NCI-H2081 (cell line): Measurements from ENCODE around the gene MTERF4.
"Not testable (repeated sequence)": the region's sequence is repeated elsewhere in the genome, so short reads cannot be mapped to it uniquely, and the experiment has no call there.

Experiments
- DNase-seq, 2 experiments: peaks; one replicate each; lab custom pipeline; 2025; lab: John Stamatoyannopoulos, UW

Gene MTERF4

GRCh38 chr2:241110607-241111439 lies 8.7 kb upstream of the MTERF4 start:
- DNase-seq, result no peak

- no peak for DNase-seq
These were observed 8.1 kb upstream of the MTERF4 start for GRCh38 chr2:241110089-241110606.

- DNase-seq, result no peak
These were observed 7.4 kb upstream of the MTERF4 start for GRCh38 chr2:241109210-241110088.

GRCh38 chr2:241108271-241109209 lies 6.5 kb upstream of the MTERF4 start:
- DNase-seq, result no peak

- DNase-seq, result no peak
These were observed 5.1 kb upstream of the MTERF4 start for GRCh38 chr2:241107031-241107783.

GRCh38 chr2:241105641-241106040 lies 3.6 kb upstream of the MTERF4 start:
- no peak for DNase-seq

GRCh38 chr2:241104611-241105010 lies 2.5 kb upstream of the MTERF4 start:
- DNase-seq, result not testable (repeated sequence)

GRCh38 chr2:241103176-241103595 lies 1.1 kb upstream of the MTERF4 start:
- DNase-seq, result no peak

- DNase-seq, result no peak
These were observed 2.8 kb downstream of the MTERF4 start for GRCh38 chr2:241099246-241099645.

- DNase-seq, result no peak
These were observed 5.1 kb downstream of the MTERF4 start for GRCh38 chr2:241096979-241097378.

GRCh38 chr2:241095594-241096290 lies 6.3 kb downstream of the MTERF4 start:
- DNase-seq, result no peak

- DNase-seq, result no peak
These were observed 7.1 kb downstream of the MTERF4 start for GRCh38 chr2:241094924-241095420.

GRCh38 chr2:241094172-241094571 lies 7.9 kb downstream of the MTERF4 start:
- no peak for DNase-seq

- peak in 1 of 2 experiments; percentile 4 for DNase-seq
These were observed 8.8 kb downstream of the MTERF4 start for GRCh38 chr2:241093133-241093781.

GRCh38 chr2:241092677-241093076 lies 9.4 kb downstream of the MTERF4 start:
- DNase-seq, result peak in 1 of 2 experiments; percentile 2

- DNase-seq, result no peak
These were observed 10.2 kb downstream of the MTERF4 start for GRCh38 chr2:241091734-241092445.

- DNase-seq, result no peak
These were observed 10.9 kb downstream of the MTERF4 start for GRCh38 chr2:241091201-241091600.

- no peak for DNase-seq
These were observed 13.0 kb downstream of the MTERF4 start for GRCh38 chr2:241088791-241089732.
